HG03378 (cell line): ENCODE measurements around the gene SIDT1.
A peak's percentile ranks its signal among the peaks of the same experiment; 100 is the strongest.

Experiments
- ATAC-seq: cut with Tn5 transposase; IDR thresholded peaks from one replicate; pipeline ENCODE4 v1.9.1; 2021; ENCODE audit warnings: mild to moderate bottlenecking, moderate library complexity; ENCODE audit not compliant: unreplicated experiment

SIDT1 gene

DNA sequence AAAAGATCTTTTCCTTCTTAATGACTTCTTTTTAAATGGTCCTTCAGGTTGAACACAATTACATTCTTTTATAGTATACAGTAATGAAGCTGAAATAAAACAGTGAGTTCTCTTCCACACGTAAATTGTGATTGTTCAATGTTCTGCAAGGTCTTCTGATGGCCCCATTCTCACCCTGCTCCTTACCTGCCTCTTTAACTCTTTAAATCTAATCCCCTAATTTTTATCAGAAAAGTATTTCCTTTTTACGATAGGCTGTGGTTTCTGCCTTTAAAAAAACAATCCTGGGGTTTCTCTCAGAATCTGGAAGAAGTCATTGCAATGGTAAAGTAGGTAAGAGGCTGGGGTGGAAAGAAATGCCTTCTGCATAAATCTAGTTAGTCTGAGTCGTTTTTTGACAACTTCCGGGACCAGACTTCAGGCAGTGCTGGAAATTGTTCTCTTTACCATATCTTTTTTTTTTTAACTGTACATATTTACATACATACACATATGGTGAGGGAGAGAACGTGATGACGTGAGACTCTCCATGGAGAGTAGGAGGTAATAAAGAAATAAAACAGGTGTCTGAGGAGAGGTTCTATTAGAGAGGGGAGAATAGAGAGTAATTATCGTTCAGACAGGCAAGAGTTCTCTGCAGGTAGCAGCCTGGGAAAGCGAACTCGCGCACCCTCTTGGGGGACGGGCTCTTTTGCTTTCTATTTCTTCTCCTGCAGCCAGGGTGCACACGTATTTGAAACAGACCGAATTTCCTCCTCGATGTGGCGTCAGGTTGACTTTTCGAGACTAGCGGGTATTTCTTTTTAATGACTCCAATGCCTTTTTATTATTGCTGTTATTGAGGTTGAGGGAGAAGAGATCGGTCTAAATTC, at the start of gene SIDT1:
TSS of gene SIDT1 (plus strand) at position 730 of the 872 bp plus-strand sequence. CDS start 467 bp downstream, outside the sequence.
- ATAC-seq, result peak; percentile 74

DNA sequence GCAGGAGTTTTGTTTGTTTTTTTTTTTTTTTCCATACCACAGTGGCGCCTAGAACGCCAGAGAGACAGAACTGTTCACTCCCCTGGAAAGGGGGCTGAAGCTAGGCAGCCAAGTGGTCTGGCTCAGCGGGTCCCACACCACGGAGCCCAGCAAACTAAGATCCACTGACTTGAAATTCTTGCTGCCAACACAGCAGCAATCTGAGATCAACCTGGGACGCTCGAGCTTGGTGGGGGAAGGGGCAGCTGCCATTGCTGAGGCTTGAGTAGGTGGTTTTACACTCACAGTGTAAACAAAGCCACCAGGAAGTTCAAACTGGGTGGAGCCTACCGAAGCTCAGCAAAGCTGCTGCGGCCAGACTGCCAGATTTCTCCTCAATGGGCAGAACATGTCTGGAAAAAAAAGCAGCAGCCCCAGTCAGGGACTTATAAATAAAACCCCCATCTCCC, 47.2 kb upstream of the SIDT1 start:
- no peak for ATAC-seq

GRCh38 chr3:113495035-113495434, 37.3 kb upstream of the SIDT1 start:
- ATAC-seq, result peak; percentile 49

DNA sequence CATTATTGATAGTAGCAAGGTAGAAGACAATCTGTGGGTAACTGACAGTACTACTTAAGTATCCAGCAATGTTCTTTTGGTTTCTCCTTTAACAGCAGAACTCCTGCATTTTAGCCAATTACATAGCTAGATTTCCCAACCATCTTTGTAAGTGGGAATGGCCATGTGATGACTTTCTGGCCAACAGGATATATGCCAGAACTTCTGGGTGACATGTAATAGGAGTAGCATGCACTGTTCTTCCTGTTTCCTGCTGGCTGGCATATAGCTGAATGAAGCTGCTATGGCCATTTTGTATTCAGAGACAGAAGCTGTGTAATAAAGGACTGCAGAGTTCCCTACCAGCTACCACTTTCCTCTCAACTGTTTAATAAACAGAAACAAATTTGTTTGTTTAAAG, 35.4 kb upstream of the SIDT1 start:
- ATAC-seq, result no peak

GRCh38 chr3:113498221-113499005, 33.9 kb upstream of the SIDT1 start:
- no peak for ATAC-seq

DNA sequence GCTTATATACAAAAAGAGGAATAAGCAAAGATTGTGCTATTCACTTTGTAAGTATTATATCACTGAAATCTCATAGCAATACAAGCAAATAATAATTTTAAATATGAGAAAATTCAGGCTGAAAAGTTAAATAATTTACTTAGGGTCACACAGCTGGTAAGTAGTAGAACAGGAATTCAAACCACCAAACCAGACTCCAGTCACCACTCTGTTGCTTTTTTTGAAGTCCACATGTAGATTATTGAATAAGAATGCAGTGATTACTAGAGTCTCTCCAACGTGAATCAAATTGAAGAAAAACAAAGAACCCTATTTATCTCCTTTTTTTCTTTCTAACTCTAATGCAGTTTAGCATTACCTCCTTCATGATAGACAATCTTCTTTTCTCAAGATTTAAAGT, 33.3 kb upstream of the SIDT1 start:
- ATAC-seq, result no peak

- no peak for ATAC-seq
Observed at GRCh38 chr3:113501597-113501996, 30.8 kb upstream of the SIDT1 start.

GRCh38 chr3:113505867-113506266, 26.5 kb upstream of the SIDT1 start:
- ATAC-seq, result no peak

- no peak for ATAC-seq
Observed at GRCh38 chr3:113507501-113508067, 24.8 kb upstream of the SIDT1 start.

GRCh38 chr3:113508966-113509365, 23.4 kb upstream of the SIDT1 start:
- ATAC-seq, result no peak

DNA sequence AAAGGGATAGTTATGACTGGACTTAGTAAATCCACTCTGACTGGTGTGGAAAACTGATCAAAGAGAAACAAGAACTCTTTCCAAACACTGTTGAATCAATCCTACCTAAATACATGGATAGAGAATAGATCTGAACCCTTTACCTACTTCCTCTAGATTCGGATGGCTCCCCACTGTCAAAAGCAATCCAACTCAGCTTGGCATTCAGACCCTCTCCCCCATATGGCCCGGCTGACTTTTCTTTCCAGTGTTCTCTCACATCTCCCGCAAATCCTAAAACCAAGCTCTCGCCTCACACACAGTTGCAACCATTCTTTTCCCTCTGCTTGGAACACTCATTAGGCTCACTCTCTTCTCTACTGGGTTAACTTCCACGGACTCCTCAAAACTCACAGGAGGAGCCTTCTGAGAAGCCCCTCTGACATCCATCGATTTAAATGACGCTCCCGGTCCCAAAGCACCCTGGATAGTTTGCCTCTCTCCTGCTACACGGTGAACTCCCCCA, 18.0 kb upstream of the SIDT1 start:
- peak; percentile 8 for ATAC-seq

DNA sequence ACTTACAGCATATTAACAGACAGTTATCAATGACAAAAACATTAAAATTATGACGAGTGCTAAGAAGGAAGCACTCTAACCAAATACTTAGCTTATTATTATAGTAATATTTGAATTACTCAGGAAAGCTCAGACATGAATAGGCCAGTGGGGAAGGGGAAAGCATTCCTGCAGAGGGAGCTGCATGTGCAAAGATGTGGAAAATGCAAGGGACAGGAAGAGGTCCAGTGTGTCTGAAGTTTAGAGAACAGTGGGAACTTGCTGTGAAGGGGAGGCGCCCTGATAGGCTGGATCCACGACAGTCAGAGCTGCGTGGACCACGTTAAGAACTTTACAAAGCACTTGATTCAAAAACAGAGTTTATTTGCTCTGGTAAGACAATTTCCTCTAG, 16.2 kb upstream of the SIDT1 start:
- no peak for ATAC-seq

DNA sequence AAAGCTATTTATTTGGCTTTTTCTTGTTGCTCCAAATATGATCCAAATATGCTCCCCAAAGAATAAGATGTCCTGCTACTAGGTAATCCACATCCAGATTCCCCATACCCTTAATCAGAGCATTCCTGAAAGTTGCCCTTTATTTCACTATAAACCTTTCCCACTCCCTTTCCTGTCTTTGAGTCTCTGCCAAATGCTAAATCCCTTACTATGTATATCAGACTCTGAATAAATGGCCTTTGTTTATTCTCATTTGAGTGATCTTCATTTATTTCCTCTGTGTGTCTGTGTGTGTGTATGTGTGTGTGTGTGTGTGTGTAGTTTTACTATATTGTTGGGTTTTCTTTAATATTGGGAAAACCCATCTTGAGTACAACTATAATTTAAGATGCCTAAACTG, 10.4 kb upstream of the SIDT1 start:
- no peak for ATAC-seq

DNA sequence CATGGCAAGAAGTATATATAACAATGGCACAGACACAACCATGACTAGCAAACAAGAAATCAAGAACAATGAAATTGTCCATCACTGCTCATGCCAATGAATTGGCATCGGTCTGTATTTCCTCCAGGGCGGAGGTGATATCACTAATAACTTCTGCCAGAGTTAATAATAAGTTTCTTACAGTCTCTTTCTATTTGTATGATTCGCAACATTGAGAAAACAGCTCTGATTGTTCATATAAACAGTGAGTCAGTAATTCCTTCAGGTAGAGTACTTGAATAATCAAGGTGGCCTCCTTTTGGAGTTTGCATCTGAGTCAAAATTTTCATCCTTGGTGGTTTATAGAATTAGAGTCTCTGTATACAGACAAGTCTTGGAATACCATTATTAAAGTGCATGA, 9.1 kb upstream of the SIDT1 start:
- no peak for ATAC-seq

DNA sequence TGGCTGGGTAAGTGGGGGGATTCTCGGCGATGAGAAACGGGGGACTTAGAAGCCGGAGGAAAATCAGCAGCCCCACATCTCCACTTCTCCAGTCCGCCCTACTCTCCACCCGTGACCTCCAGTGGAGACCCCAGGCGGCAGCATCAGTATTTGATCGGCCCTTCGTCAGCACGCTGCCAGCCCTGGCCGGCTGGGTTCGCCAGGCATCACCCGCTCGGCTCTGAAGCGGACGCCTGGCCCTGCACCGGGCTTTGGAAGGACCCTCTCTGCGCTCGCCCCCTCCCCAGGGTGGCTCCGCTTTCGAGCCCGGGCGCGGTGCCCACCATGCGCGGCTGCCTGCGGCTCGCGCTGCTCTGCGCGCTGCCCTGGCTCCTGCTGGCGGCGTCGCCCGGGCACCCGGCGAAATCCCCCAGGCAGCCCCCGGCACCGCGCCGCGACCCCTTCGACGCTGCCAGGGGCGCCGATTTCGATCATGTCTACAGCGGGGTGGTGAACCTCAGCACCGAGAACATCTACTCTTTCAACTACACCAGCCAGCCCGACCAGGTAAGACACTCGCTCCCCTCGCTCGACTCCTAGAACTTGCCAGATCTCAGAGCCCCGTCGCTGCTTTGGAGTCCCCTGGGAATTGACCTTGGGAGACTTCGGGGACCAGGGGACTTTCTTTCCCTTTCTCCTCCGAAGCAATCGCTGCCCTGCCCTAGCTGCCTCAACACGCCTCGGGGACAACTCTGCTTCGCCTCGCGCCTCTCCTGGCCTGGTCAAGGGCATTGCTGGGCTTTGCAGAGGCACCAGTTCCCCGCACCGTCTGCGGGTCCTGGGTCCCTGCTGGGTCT, 561 bp downstream of the SIDT1 start:
- ATAC-seq, result peak; percentile 26

GRCh38 chr3:113533534-113533892, 1.2 kb downstream of the SIDT1 start:
- ATAC-seq, result peak; percentile 31

- no peak for ATAC-seq
Observed at GRCh38 chr3:113534365-113534764, 2.0 kb downstream of the SIDT1 start.

DNA sequence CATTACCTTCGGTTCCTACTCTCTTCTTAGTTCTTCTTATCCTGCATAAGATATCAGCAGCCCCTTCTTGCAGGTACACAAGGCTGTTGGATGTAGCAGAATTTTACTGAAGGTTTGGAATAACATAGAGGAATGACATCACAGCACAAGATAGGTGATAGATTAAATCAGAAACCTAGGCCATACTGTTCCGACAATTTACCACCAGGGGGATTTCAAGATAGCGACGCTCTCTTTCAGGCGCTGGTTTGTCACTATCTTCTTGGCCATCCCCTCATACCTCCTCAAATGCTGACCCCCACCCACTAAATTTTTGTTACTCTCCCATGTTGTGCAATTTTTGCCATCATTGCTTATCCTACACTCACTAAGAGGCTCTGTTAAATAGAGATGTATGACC, 3.5 kb downstream of the SIDT1 start:
- no peak for ATAC-seq

- no peak for ATAC-seq
Observed at GRCh38 chr3:113536627-113537101, 4.3 kb downstream of the SIDT1 start.

DNA sequence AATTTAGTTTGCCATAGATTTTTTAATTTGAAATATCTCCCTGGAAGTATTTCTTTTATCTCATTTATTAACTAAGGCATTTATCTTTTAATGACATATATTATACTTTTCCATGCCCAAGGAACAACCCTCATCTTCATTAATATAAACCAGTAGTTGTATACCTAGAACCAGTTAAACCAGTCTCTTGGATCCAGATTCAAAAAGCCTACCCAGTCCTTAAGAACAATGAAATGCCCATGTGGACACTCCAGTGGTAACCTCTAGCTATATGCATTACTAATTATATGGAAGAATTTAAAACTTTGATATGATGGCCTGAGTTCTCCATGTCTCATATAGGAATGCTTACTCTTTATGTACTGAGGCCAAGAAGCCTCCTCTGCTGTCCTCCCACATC, 4.8 kb downstream of the SIDT1 start:
- no peak for ATAC-seq
